IPS-18a (cell line): ENCODE measurements around the gene PRKCB.
"Not testable (repeated sequence)": the region's sequence is repeated elsewhere in the genome, so short reads cannot be mapped to it uniquely, and the experiment has no call there.

Experiments
- H3K27ac ChIP-seq: one replicate; pipeline ENCODE4 v1.5.1; 2013; ENCODE audit warnings: low read length
- H3K27me3 ChIP-seq: one replicate; pipeline ENCODE4 v1.6.1; 2013; ENCODE audit warnings: mild to moderate bottlenecking, low read length; ENCODE audit not compliant: control insufficient read depth, insufficient read depth
- H3K36me3 ChIP-seq: one replicate; pipeline ENCODE4 v1.6.1; 2013; ENCODE audit warnings: low read depth, low read length; ENCODE audit not compliant: control insufficient read depth
- H3K4me1 ChIP-seq: one replicate; pipeline ENCODE4 v1.6.1; 2013; ENCODE audit warnings: low read depth, low read length; ENCODE audit not compliant: control insufficient read depth
- H3K4me3 ChIP-seq: one replicate; pipeline ENCODE4 v1.5.1; 2013; ENCODE audit warnings: low read length
- H3K9ac ChIP-seq: one replicate; pipeline ENCODE4 v1.6.1; 2013; ENCODE audit warnings: mild to moderate bottlenecking, low read length, moderate library complexity
- H3K9me3 ChIP-seq: one replicate; pipeline ENCODE4 v1.6.1; 2013; ENCODE audit warnings: low read depth, low read length; ENCODE audit not compliant: control insufficient read depth

Gene PRKCB

GRCh38 chr16:24015923-24016322 is 180.1 kb downstream of the PRKCB start:
- Histone ChIP-seq H3K4me3 (no peak overlapping the region), H3K9ac (no peak overlapping the region), H3K36me3 (no peaks in the 10 kb centered on the region), H3K27ac (no peak overlapping the region), H3K9me3 (no peaks in the 10 kb centered on the region), H3K4me1 (no peaks in the 10 kb centered on the region), H3K27me3 (no peaks in the 10 kb centered on the region)

DNA sequence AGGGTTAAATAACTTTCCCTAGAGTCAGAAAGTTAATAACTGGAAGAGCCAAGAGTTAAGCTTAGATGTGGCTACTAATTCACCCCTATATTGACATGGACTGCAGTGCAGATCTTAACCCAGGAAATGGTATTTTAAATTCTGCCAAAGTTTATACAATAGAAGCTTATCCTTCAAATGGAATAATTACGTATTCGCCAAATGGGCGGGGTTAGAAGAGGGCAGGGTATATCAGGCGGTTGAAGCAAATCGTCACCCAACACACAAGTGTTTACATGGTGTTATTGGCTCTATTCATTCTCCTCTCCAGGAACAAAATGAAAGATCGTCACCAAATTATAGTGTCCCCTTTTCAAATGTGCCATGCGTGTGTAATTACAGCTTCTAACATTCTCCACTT is 182.7 kb downstream of the PRKCB start:
- Histone ChIP-seq H3K27me3 (no peaks in the 10 kb centered on the region), H3K27ac (no peak overlapping the region)

GRCh38 chr16:24022797-24023196 is 187.0 kb downstream of the PRKCB start:
- no peaks in the 10 kb centered on the region for H3K4me1 ChIP-seq
- H3K9ac ChIP-seq, result no peak overlapping the region
- H3K4me3 ChIP-seq, result no peak overlapping the region
- H3K27ac ChIP-seq, result no peak overlapping the region
- H3K36me3 ChIP-seq, result no peaks in the 10 kb centered on the region
- no peaks in the 10 kb centered on the region for H3K9me3 ChIP-seq
- no peaks in the 10 kb centered on the region for H3K27me3 ChIP-seq

More for the DNA sequence above, 182.7 kb downstream of the PRKCB start:
- Histone ChIP-seq H3K4me1 (no peaks in the 10 kb centered on the region), H3K36me3 (no peaks in the 10 kb centered on the region), H3K4me3 (no peak overlapping the region), H3K9me3 (no peaks in the 10 kb centered on the region), H3K9ac (no peak overlapping the region)

- no peaks in the 10 kb centered on the region for H3K4me1 ChIP-seq
- H3K4me3 ChIP-seq, result no peak overlapping the region
- H3K27ac ChIP-seq, result no peak overlapping the region
- no peaks in the 10 kb centered on the region for H3K36me3 ChIP-seq
- H3K9me3 ChIP-seq, result no peaks in the 10 kb centered on the region
- H3K9ac ChIP-seq, result no peak overlapping the region
- H3K27me3 ChIP-seq, result no peaks in the 10 kb centered on the region
Observed at GRCh38 chr16:24023621-24024020, 187.8 kb downstream of the PRKCB start.

GRCh38 chr16:24024971-24025370 is 189.2 kb downstream of the PRKCB start:
- Histone ChIP-seq H3K27ac (no peak overlapping the region), H3K9ac (no peak overlapping the region), H3K4me1 (no peaks in the 10 kb centered on the region), H3K27me3 (no peaks in the 10 kb centered on the region), H3K4me3 (no peak overlapping the region), H3K9me3 (no peaks in the 10 kb centered on the region), H3K36me3 (no peaks in the 10 kb centered on the region)

GRCh38 chr16:24027466-24027865 is 191.7 kb downstream of the PRKCB start:
- Histone ChIP-seq H3K9me3 (no peaks in the 10 kb centered on the region), H3K9ac (no peak overlapping the region), H3K4me3 (no peak overlapping the region), H3K27me3 (no peaks in the 10 kb centered on the region), H3K36me3 (no peaks in the 10 kb centered on the region), H3K27ac (no peak overlapping the region), H3K4me1 (no peaks in the 10 kb centered on the region)

DNA sequence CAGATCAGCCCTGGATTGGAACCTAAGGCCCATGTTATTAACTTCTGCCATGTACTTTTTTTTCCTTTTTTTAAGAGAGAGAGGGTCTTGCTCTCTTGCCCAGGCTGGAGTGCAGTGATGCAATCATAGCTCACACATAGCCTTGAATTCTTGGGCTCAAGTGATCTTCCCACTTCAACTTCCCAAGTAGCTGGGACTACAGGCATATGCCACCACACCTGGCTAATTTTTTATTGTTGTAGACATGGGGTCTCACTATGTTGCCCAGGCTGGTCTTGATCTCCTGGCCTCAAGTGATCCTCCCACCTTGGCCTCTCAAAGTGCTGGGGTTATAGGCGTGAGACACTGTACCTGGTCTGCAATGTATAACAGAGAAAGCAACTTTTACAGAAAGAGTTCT is 194.1 kb downstream of the PRKCB start:
- H3K4me3 ChIP-seq, H3K9me3 ChIP-seq, H3K27me3 ChIP-seq, H3K9ac ChIP-seq, H3K36me3 ChIP-seq, H3K4me1 ChIP-seq, H3K27ac ChIP-seq: not testable (repeated sequence)

- Histone ChIP-seq H3K4me1 (no peaks in the 10 kb centered on the region), H3K27me3 (no peaks in the 10 kb centered on the region), H3K36me3 (no peaks in the 10 kb centered on the region), H3K4me3 (no peak overlapping the region), H3K27ac (no peak overlapping the region), H3K9me3 (no peaks in the 10 kb centered on the region), H3K9ac (no peak overlapping the region)
Observed at GRCh38 chr16:24035127-24035842, 199.5 kb downstream of the PRKCB start.

DNA sequence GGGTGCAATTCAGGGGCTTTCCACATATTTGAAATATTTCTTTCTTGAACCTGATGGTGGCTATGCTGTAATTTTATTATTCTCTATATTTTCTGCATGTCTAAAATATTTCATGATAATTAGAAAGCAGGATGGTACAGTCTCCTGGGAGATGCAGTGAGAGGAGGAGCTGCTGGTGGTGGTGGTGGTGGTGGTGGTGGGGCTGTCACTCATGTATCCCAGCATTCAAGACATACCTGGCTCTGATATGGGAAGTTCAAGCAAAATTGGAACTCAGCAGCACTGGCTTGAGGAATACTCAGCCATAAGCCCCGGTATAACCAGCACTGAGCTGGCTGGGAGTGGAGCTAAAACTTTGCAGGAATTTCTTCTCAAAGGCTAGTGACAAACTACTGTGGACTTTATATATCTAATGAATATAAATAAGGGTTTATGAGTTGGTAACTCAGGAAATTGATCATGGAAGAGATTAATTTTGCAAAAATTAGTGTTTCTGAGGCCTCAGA is 200.3 kb downstream of the PRKCB start:
- no peaks in the 10 kb centered on the region for H3K36me3 ChIP-seq
- no peaks in the 10 kb centered on the region for H3K4me1 ChIP-seq
- no peaks in the 10 kb centered on the region for H3K9me3 ChIP-seq
- no peak overlapping the region for H3K4me3 ChIP-seq
- no peak overlapping the region for H3K27ac ChIP-seq
- no peaks in the 10 kb centered on the region for H3K27me3 ChIP-seq
- H3K9ac ChIP-seq, result no peak overlapping the region

DNA sequence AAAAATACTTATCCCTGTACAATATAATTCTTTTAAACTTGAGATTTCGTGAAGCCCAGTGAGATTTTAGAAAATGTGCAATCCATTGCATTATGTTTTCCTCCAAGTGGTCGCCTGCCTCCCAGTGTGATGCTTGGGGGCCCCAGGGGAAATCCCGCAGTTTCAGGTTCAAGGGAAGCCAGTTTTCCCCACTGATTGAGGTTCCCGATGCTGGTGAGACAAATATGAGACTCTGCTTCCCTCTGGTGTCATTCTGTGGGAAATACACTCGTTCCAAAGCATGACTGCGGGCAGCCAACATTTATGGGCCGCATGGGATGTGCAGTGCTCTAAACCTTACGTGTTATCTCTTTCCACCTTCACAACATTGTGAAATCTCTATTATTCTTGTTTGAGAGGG is 200.8 kb downstream of the PRKCB start:
- H3K9me3 ChIP-seq, result no peaks in the 10 kb centered on the region
- no peaks in the 10 kb centered on the region for H3K36me3 ChIP-seq

GRCh38 chr16:24037335-24037734 is 201.6 kb downstream of the PRKCB start:
- Histone ChIP-seq H3K36me3 (no peaks in the 10 kb centered on the region), H3K4me3 (no peak overlapping the region), H3K27ac (no peak overlapping the region), H3K4me1 (no peaks in the 10 kb centered on the region), H3K9ac (no peak overlapping the region), H3K9me3 (no peaks in the 10 kb centered on the region), H3K27me3 (no peaks in the 10 kb centered on the region)

More for the DNA sequence above, 200.8 kb downstream of the PRKCB start:
- Histone ChIP-seq H3K27me3 (no peaks in the 10 kb centered on the region), H3K4me1 (no peaks in the 10 kb centered on the region), H3K4me3 (no peak overlapping the region), H3K27ac (no peak overlapping the region), H3K9ac (no peak overlapping the region)
